GM23338 (cell line): ENCODE measurements around the gene DMD. TPM values are rescaled to one million over a fixed set of nuclear protein-coding genes. Genes with fewer than 3 reads are reported as not detected.

Experiments
- ATAC-seq: fragments of 200-7000 bp; cut with Tn5 transposase; 3 replicates; pipeline ENCODE4 v1.9.1; 2020
- DNase-seq: peaks from one replicate; pipeline ENCODE4 v3.0.0-alpha.2; 2015; ENCODE audit warnings: low spot score
- H2AFZ ChIP-seq: fragments of 200-600 bp; sonication (generic); 2 replicates; pipeline ENCODE4 v1.8.0; 2016; ENCODE audit warnings: antibody characterized with exemption, mild to moderate bottlenecking, moderate library complexity
- H3F3A ChIP-seq: fragments of 200-600 bp; sonication (generic); replicated peaks from 2 replicates; pipeline ENCODE4 v1.8.0; 2017; ENCODE audit warnings: antibody characterized with exemption, mixed run types, low read depth
- H3K27ac ChIP-seq: fragments of 200-600 bp; sonication (generic); 2 replicates; pipeline ENCODE4 v1.6.1; 2016; ENCODE audit warnings: low read depth
- H3K27me3 ChIP-seq: fragments of 200-600 bp; sonication (generic); 2 replicates; pipeline ENCODE4 v1.8.0; 2016; ENCODE audit warnings: mild to moderate bottlenecking, mixed run types, moderate library complexity; ENCODE audit not compliant: insufficient read depth
- H3K36me3 ChIP-seq: fragments of 200-600 bp; sonication (generic); 2 replicates; pipeline ENCODE4 v1.8.0; 2016; ENCODE audit warnings: mild to moderate bottlenecking; ENCODE audit not compliant: insufficient read depth
- H3K4me1 ChIP-seq: fragments of 200-600 bp; sonication (generic); 2 replicates; pipeline ENCODE4 v1.8.0; 2016; ENCODE audit warnings: mild to moderate bottlenecking, moderate library complexity; ENCODE audit not compliant: insufficient read depth
- H3K4me2 ChIP-seq: fragments of 200-600 bp; sonication (generic); 2 replicates; pipeline ENCODE4 v1.7.1; 2017; ENCODE audit warnings: mixed run types
- H3K4me3 ChIP-seq: fragments of 200-600 bp; sonication (generic); 2 replicates; pipeline ENCODE4 v1.6.1; 2016; ENCODE audit warnings: mixed run types
- H3K79me2 ChIP-seq: fragments of 200-600 bp; sonication (generic); replicated peaks from 2 replicates; pipeline ENCODE4 v1.8.0; 2017; ENCODE audit warnings: mild to moderate bottlenecking; ENCODE audit not compliant: insufficient read depth
- H3K9me2 ChIP-seq: fragments of 200-600 bp; sonication (generic); 2 replicates; pipeline ENCODE4 v1.8.0; 2017; ENCODE audit not compliant: insufficient read depth
- H4K20me1 ChIP-seq: fragments of 200-600 bp; sonication (generic); replicated peaks from 2 replicates; pipeline ENCODE4 v1.8.0; 2017; ENCODE audit warnings: mild to moderate bottlenecking; ENCODE audit not compliant: insufficient read depth
- H3K27ac Mint-ChIP-seq: 2 replicates; pipeline ENCODE4 v1.8.0; 2020; ENCODE audit warnings: inconsistent platforms, mild to moderate bottlenecking, moderate library complexity, mixed read lengths
- H3K27me3 Mint-ChIP-seq: 3 replicates; pipeline ENCODE4 v1.8.0; 2022; ENCODE audit warnings: low read depth, mild to moderate bottlenecking, moderate library complexity, mixed read lengths, inconsistent platforms; ENCODE audit not compliant: insufficient read depth, poor library complexity
- H3K36me3 Mint-ChIP-seq: 3 replicates; pipeline ENCODE4 v1.8.0; 2021; ENCODE audit warnings: low read depth, mild to moderate bottlenecking, inconsistent platforms, moderate library complexity, mixed read lengths
- H3K4me1 Mint-ChIP-seq: 3 replicates; pipeline ENCODE4 v1.8.0; 2020; ENCODE audit warnings: mild to moderate bottlenecking, inconsistent platforms, mixed read lengths
- H3K4me3 Mint-ChIP-seq: 3 replicates; pipeline ENCODE4 v1.8.0; 2021; ENCODE audit warnings: moderate library complexity, mild to moderate bottlenecking, inconsistent platforms, mixed read lengths
- H3K9me3 Mint-ChIP-seq: 3 replicates; pipeline ENCODE4 v1.8.0; 2020; ENCODE audit warnings: moderate library complexity, mild to moderate bottlenecking, inconsistent platforms, mixed read lengths
- CREB1 ChIP-seq: fragments of 250-450 bp; sonication (Bioruptor Pico); IDR thresholded peaks from 2 replicates; pipeline ENCODE4 v1.5.0; 2020; ENCODE audit warnings: low read depth, mild to moderate bottlenecking, moderate library complexity
- CTCF ChIP-seq, 2 experiments: fragments of 200-600 bp in 1 of 2; sonication (generic) in 1 of 2; conservative IDR thresholded peaks; 2 replicates each; pipeline versions ENCODE4 v1.5.1 to v1.6.1; 2016 to 2017; ENCODE audit warnings: antibody characterized with exemption in 2 of 2, low read depth in 2 of 2, mild to moderate bottlenecking in 2 of 2, moderate library complexity in 1 of 2
- EZH2 ChIP-seq: fragments of 200-600 bp; sonication (generic); IDR thresholded peaks from one replicate; pipeline ENCODE4 v1.8.0; 2017; ENCODE audit warnings: antibody characterized with exemption, mild to moderate bottlenecking, low read depth; ENCODE audit not compliant: unreplicated experiment
- EZH2phosphoT487 ChIP-seq: fragments of 200-600 bp; sonication (generic); IDR thresholded peaks from one replicate; pipeline ENCODE4 v1.8.1; 2018; ENCODE audit warnings: antibody characterized with exemption; ENCODE audit not compliant: unreplicated experiment
- JUNB ChIP-seq: IDR thresholded peaks from one replicate; pipeline ENCODE4 v1.6.1; 2016; ENCODE audit warnings: antibody characterized with exemption; ENCODE audit not compliant: unreplicated experiment
- NANOG ChIP-seq: IDR thresholded peaks from 2 replicates; pipeline ENCODE4 v1.6.1; 2016; ENCODE audit warnings: antibody characterized with exemption, borderline replicate concordance
- POLR2AphosphoS5 ChIP-seq: IDR thresholded peaks from 2 replicates; pipeline ENCODE4 v1.6.1; 2016; ENCODE audit warnings: antibody characterized with exemption, low read depth
- STAT1 ChIP-seq: IDR thresholded peaks from one replicate; pipeline ENCODE4 v1.6.1; 2016; ENCODE audit warnings: antibody characterized with exemption; ENCODE audit not compliant: unreplicated experiment
- ZNF114 ChIP-seq: fragments of 250-450 bp; sonication (Bioruptor Pico); IDR thresholded peaks from 2 replicates; pipeline ENCODE4 v1.5.0; 2020; ENCODE audit warnings: mild to moderate bottlenecking, moderate library complexity
- ZNF331 ChIP-seq: fragments of 250-450 bp; sonication (Bioruptor Pico); IDR thresholded peaks from 2 replicates; pipeline ENCODE4 v1.5.0; 2020; ENCODE audit warnings: low read depth, mild to moderate bottlenecking, moderate library complexity
- ZNF462 ChIP-seq: fragments of 250-450 bp; sonication (Bioruptor Pico); IDR thresholded peaks from 2 replicates; pipeline ENCODE4 v1.5.0; 2020; ENCODE audit warnings: mild to moderate bottlenecking, moderate library complexity
- polyA plus RNA-seq: library from polyadenylated mRNA; unstranded; fragments of >200 nt; fragmentation: Nextera tagmentation; extraction: Ambion mirVana; gene quantifications from 2 replicates; pipeline ENCODE4 v1.2.1, GENCODE V29; 2016
- total RNA-seq: library from RNA; depleted of rRNA; stranded (reverse); fragments of >200 nt; shearing (Covaris generic); gene quantifications from 2 replicates; pipeline ENCODE4 v1.2.3, GENCODE V29; 2014
- TF ChIP-seq, protein P1 (sequence below): IDR thresholded peaks from one replicate; pipeline ENCODE4 v1.6.1; 2018; ENCODE audit warnings: antibody characterized with exemption; ENCODE audit not compliant: unreplicated experiment

DMD gene
- total and polyA plus RNA-seq, 2 experiments from 2014 or later: 4.5 to 7.6 TPM

DNA sequence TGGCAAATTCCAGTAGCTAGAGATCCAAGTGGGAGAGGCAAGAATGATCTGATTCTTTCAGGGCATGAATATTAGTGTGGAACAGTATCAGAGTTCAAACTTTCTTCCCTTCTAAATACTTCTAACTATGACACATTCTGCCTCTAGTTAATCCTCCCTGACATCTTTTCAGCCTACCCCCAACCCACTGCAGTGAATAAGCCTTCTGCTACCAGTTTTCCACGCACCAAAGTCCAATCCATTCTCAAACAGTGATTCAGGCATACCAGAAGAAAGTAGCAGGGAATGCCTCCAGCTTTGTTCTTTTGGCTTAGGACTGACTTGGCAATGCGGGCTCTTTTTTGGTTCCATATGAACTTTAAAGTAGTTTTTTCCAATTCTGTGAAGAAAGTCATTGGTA is 1984.1 kb downstream of the DMD start (continued):
- TF ChIP-seq CTCF (conservative IDR thresholded peaks at IDR 0.05; ENCODE audit: low read depth in 2 of 2): no peak
- TF ChIP-seq ZNF114 (CRISPR knock-in tag): no peak
- no peak for TF ChIP-seq NANOG
- TF ChIP-seq EZH2: no peak
- TF ChIP-seq, protein P1, sequence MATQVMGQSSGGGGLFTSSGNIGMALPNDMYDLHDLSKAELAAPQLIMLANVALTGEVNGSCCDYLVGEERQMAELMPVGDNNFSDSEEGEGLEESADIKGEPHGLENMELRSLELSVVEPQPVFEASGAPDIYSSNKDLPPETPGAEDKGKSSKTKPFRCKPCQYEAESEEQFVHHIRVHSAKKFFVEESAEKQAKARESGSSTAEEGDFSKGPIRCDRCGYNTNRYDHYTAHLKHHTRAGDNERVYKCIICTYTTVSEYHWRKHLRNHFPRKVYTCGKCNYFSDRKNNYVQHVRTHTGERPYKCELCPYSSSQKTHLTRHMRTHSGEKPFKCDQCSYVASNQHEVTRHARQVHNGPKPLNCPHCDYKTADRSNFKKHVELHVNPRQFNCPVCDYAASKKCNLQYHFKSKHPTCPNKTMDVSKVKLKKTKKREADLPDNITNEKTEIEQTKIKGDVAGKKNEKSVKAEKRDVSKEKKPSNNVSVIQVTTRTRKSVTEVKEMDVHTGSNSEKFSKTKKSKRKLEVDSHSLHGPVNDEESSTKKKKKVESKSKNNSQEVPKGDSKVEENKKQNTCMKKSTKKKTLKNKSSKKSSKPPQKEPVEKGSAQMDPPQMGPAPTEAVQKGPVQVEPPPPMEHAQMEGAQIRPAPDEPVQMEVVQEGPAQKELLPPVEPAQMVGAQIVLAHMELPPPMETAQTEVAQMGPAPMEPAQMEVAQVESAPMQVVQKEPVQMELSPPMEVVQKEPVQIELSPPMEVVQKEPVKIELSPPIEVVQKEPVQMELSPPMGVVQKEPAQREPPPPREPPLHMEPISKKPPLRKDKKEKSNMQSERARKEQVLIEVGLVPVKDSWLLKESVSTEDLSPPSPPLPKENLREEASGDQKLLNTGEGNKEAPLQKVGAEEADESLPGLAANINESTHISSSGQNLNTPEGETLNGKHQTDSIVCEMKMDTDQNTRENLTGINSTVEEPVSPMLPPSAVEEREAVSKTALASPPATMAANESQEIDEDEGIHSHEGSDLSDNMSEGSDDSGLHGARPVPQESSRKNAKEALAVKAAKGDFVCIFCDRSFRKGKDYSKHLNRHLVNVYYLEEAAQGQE: no peak

- Histone ChIP-seq H3K27ac (no peak overlapping the region), H3F3A (no peaks in the 10 kb centered on the region)
- DNase-seq: no peak
- TF ChIP-seq CREB1 (CRISPR knock-in tag) (no peak), NANOG (no peak), STAT1 (no peak), EZH2phosphoT487 (no peak), EZH2 (no peak), JUNB (no peak), ZNF462 (CRISPR knock-in tag) (no peak), ZNF114 (CRISPR knock-in tag) (no peak), POLR2AphosphoS5 (no peak), ZNF331 (CRISPR knock-in tag) (no peak), CTCF (conservative IDR thresholded peaks at IDR 0.05; ENCODE audit: low read depth in 2 of 2) (no peak)
These were observed 1985.5 kb downstream of the DMD start for GRCh38 chrX:31225819-31226218.

More at GRCh38 chrX:31225819-31226218, 1985.5 kb downstream of the DMD start:
- Mint-ChIP-seq H3K36me3 (no peaks in the 10 kb centered on the region), H3K4me3 (no peak overlapping the region), H3K27me3 (no peaks in the 10 kb centered on the region), H3K4me1 (no peaks in the 10 kb centered on the region), H3K27ac (no peak overlapping the region), H3K9me3 (no peaks in the 10 kb centered on the region)
- no peak for ATAC-seq
- no peak overlapping the region for H3K4me3 ChIP-seq
- no peak overlapping the region for H3K4me2 ChIP-seq
- H3K36me3 ChIP-seq: no peaks in the 10 kb centered on the region
- no peaks in the 10 kb centered on the region for H3K4me1 ChIP-seq
- no peaks in the 10 kb centered on the region for H3K9me2 ChIP-seq
- no peak overlapping the region for H2AFZ ChIP-seq
- no peaks in the 10 kb centered on the region for H3K27me3 ChIP-seq
- H3K79me2 ChIP-seq: no peaks in the 10 kb centered on the region
- no peaks in the 10 kb centered on the region for H4K20me1 ChIP-seq
